Central memory CD4-positive, alpha-beta T cell (primary cell): Measurements from ENCODE around the gene IPO11.
"Not testable (repeated sequence)": the region's sequence is repeated elsewhere in the genome, so short reads cannot be mapped to it uniquely, and the experiment has no call there.

Source experiments
- DNase-seq: peaks from one replicate; pipeline ENCODE4 v3.0.0; 2022

The IPO11 gene

DNA sequence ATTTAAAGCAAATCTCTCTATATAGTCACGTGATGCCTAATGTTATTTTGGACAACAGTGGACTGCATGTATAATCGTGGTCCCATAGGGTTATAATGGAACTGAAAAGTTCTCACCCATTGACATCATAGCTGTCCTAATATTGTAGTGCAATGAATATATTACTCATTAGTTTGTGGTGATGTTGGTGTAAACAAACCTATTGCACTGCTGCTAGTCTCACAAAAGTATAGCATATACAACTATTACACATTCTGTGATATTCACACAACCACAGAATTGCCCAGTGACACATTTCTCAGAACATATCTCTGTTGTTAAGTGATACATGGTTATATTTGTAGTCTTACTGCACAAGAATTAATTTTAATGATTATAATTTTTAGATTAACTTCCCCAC, 37.7 kb downstream of the IPO11 start:
- no peak for DNase-seq

DNA sequence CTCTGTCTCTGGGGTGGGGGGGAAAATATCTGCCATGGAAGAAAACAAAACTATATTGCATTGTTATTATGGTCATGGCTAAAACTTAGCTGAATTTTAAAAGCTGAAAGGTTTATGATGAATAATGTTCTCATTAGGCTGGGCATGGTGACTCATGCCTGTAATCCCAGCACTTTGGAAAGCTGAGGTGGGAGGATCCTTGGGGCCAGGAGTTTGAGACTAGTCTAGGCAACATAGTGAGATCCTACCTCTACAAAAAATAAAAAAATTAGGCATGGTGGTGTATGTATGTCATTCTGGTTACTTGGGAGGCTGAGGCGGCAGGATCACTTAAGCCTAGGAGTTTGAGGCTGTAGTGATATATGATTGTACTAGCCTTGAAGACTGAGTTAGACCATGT, 44.5 kb downstream of the IPO11 start:
- DNase-seq, result no peak

DNA sequence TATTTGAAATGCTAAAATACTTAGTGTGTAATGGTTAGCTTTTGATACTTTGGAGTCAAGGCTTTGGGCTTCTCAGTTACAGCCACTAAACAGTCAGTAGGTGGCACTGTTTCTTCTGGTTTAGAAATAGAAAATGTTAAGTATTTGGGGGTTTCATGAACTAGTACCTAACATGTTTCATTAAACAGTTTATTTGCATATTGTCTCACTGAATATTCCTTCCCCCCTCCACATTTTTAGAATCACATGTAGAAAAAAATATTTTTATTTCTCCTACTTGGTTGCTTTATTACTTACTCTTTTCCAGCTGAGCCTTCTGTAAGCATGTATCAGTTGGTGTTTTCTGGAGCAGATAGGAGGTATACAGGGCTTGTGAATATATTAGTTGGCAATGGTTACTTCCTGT, 48.0 kb downstream of the IPO11 start:
- DNase-seq, result peak; percentile 29

DNA sequence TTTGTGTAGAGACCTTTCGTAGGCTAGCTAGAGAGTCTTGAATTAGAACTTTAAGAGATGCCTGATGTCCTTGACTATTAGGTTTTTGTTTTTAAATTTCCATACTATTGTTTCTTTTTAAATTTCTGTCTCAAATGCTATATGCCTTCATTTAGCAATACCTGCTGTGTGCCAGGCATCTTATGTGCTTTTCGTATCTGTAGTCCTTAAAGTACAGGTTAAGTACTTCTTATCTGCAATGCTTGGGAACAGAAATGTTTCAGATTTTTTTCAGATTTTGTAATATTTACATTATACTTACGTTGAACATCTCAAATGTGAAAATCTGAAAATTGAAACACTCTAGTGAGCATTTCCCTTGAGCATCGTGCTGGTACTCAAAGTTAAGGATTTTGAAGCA, 49.0 kb downstream of the IPO11 start:
- no peak for DNase-seq

DNA sequence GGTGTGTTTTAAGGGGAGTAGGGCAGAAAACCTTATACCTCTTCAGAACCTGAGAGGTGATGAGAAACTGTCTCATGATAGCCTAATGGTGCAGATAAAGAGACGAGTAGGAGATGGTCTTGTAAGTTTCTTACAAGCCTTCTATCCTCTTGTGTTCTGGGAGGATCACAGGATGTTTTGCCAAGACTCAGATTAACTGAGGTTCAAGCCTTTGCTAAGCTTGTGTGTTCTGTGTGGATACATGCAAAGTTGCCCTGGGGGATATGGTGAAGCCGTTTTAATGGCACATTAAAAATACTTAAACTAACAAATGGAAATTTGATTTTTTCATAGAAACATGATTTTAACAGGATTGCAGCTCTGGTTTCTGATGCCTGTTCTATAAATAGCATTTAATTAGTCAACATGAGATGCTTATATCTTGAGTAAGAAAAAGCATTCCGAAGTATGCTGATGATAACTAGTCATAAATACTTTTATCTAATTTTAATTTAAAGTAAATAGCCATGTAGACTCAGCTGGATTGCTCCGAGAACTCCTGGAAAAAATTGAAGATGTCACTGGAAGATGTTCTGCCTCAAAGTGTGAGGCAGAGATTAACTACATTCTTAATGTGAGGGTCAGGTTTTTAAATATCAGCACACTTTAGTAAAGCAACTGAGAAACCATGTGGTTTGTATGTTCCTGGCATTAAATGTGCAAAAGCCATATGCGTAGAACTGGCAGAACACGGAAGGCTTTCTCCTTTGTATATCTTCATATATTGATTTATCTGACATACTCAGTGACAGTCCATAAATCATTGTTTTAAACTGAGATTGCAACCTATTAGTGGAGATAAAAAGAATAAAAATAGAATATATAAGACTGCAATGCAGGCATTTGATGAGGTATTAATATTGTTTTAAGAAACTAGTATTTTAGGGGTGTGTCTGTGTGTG, 53.7 kb downstream of the IPO11 start:
- no peak for DNase-seq

GRCh38 chr5:62473209-62473608, 60.6 kb downstream of the IPO11 start:
- no peak for DNase-seq

GRCh38 chr5:62475072-62475471, 62.5 kb downstream of the IPO11 start:
- DNase-seq, result no peak

DNA sequence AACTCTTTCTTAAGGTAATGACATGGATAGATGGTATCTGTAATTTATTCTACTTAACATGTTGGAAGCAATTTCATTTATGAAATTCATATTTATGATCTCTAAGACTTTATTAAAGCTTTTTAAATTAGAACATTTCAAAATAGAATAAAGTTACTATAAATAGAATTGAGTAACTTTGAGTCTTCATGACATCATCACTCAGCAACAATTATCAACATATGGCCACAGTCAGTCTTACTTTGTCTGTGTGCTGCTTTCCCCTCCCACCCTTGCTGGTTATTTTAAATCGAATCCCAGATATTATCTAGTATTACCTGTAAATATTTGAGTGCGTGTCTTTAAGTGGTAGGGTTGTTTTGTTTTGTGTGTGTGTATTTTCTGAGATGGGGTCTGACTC, 65.2 kb downstream of the IPO11 start:
- DNase-seq, result no peak

- DNase-seq, result no peak
Observed at GRCh38 chr5:62483556-62483955, 71.0 kb downstream of the IPO11 start.

DNA sequence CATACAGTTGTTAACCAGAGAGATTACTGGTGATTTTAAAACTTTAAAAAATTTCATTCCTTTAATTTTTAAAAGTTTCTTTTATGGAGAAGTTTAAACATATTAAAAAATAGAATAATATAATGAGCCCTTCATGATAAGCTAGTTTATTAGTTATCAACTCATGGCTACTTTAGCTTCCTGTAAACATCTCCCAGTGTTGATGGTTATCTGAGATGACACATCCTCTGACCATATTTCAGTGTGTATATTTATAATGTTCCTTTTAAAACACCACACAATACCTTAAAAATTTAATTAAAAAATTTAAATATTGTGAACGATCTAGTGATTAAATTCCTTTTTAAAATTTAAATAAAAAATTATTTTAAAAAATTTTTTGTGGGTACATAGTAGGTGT, 74.1 kb downstream of the IPO11 start:
- DNase-seq, result no peak

DNA sequence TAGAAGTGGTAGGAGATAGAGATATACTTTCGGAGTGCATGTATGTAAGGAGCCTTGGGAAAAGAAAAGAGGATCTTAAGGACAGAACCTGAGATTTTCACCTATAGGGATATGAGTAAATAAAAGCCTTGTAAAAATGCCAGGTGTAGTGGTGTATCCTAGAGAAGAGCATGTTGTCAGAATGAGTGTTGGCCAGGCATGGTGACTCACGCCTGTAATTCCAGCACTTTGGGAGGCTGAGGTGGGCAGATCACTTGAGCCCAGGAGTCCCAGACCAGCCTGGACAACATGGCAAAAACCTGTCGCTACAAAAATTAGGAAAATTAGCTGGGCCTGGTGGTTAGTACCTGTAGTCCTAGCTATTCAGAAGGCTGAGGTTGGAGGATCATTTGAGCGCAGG, 76.0 kb downstream of the IPO11 start:
- no peak for DNase-seq

DNA sequence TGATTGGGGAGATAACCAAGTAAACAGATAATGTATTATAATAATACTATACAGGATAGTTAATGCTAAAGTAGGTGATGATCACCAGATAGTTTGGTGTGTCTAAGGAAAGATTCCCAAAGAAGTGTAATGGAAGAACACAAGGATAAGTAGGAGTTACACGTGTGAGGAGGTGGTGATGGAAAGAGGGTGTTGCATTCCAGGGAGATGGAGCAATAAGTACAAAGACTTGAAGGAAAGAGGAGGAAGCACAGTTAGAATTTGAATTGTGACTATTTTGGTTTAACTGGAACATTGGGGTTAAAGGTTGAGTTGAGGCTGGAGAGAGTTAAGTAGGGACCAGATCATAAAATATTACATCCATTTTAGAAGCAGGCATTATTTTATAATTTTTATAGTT, 76.9 kb downstream of the IPO11 start:
- no peak for DNase-seq

DNA sequence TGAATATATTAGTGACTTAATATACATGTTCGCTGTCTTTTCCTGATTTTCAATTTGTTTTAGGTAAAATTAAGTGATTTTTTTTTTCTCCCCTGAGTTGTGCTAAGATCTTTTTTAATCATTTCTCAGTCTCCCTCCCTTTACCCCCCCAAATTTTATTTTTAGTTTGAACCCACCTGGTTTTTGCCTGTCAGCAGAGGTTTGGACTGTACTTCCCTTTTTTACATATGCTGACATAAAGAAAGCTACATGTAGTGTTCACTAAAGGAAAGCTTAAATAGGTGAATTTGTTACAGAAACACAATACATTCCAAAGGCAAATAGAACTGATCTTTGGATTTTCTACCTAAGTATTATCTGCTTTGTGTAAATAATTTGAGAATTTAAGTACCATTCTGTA, 82.2 kb downstream of the IPO11 start:
- DNase-seq, result no peak

- no peak for DNase-seq
Observed at GRCh38 chr5:62496876-62497275, 84.3 kb downstream of the IPO11 start.

DNA sequence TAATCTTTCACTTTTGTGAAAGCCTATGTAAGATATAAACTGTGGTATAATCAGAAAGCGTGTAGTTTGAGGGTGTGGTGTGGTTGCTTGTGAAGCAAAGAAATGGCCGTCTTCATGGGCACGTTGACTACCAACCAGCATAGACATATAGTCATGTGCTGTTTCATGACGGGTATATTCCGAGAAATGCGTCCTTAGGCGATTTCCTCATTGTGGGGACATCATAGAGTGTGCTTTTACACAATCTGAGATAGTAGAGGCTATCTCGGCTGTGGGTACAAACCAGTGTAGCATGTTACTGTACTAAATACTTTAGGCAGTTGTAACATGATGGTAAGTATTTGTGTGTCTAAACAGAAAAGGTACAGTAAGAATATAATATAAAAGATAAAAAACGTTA, 86.4 kb downstream of the IPO11 start:
- DNase-seq, result no peak

- DNase-seq, result no peak
Observed at GRCh38 chr5:62499756-62500155, 87.2 kb downstream of the IPO11 start.

- DNase-seq, result no peak
Observed at GRCh38 chr5:62502456-62503101, 90.0 kb downstream of the IPO11 start.

DNA sequence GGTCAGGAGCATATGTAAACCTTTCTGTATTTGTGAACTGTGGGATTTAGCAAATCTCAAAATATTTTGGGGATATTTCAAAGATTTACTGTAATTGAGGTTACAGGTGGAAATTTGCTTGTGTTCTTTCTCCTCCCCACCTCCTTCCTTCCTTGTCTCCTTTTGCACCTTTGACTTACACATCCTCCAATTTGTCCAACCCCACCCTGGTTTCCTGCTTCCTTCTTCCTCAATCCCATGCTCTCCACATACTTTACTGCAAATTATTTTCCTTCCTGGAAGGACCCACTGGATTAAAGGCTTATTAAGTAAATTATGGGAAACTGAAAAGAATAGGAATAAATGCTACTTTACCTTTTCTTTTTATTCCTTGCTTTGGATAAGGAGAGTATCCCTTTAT, 91.6 kb downstream of the IPO11 start:
- DNase-seq, result no peak

DNA sequence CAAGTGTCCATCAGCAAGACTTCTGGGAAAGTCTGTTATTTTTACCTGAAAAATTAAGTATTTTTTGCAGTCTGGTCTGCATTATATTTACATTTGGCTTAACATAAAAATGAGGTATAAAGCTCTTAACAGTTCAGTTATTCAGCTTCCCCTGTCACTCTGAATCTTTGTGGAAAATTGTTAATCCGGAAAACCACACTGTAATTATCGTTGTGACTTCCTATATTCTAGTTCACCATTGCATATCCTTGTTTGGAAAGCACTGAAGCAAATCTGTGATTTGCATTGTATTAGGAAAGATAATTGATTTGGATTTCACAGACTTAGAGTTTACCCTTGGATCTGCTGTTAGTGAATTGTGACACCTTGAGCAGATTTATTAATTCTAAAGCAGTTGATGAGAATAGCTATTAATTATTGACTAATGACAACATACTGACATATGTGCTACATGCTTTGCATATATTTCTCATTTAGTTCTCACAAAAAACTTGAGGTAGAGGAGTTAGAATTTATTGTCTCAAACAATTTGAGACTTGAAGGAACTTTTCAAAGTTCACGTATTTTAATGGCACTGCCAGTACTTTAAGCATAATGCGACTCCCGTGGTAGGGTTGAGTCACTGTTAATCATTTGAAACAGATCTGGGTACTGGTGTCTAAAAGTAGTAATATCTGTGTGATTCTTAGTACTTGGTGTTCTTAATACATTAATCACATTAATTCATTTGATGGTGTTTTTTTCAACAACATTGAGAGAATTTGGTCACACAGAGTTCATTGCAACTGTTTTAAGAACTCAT, 94.3 kb downstream of the IPO11 start:
- DNase-seq, result no peak

DNA sequence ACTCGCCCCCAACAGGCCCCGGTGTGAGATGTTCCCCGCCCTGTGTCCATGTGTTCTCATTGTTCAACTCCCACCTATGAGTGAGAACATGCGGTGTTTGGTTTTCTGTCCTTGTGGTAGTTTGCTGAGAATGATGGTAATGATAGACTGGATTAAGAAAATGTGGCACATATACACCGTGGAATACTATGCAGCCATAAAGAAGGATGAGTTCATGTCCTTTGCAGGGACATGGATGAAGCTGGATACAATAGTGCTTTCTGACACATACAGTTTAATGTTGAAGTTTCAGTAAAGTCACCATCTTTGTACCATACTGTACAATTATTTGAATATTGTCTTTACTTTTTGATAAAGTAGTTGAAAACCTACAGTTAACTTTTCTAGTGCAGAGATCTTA, 96.2 kb downstream of the IPO11 start:
- not testable (repeated sequence) for DNase-seq

- DNase-seq, result no peak
Observed at GRCh38 chr5:62509806-62510205, 97.2 kb downstream of the IPO11 start.

GRCh38 chr5:62513085-62513484, 100.5 kb downstream of the IPO11 start:
- not testable (repeated sequence) for DNase-seq

DNA sequence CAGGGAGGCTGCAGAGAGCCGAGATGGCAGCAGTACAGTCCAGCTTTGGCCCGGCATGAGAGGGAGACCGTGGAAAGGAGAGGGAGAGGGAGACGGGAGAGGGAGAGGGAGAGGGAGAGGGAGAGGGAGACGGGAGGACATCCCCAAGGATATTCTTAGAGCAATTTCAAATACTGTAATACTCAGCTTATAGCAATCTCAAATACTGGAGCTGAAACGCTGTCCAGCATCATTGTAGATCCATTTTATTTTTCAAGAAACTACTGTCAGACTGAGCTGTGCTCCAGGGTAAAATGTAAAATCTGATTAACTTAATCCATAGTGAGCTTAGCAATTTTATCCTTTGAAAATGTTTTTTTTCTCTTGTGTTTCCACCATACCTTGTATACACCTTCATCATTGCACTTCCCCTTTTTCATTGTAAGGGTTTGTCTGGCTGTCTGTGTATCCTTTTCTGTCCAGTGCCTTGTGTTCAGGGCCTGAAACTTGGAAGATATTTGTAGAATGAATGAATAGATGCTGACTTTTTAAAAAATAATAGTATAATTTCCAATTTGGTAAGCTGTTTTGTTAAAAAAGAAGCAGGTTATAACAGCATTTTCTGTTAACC, 102.1 kb downstream of the IPO11 start:
- DNase-seq, result no peak
